GM21515 (cell line): ENCODE results near the gene BTBD9.

Experiments used
- ATAC-seq: cut with Tn5 transposase; IDR thresholded peaks from one replicate; pipeline ENCODE4 v1.9.1; 2021; ENCODE audit not compliant: unreplicated experiment

Gene BTBD9

DNA sequence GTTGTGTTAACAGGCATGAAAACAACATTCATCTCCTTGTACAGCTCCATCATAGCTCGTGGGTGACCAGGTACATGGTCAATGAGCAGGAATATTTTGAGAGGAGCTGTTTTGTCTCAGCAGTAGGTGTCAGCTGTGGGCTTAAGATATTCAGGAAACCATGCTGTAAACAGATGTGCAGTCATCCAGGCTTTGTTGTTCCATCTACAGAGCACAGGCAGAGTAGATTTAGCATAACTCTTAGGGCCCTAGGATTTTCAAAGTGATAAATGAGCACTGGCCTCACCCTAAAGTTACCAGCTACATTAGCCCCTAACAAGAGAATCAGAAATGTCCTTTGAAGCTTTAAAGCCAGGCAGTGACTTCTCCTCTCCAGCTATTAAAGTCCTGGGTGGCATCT lies 154.2 kb downstream of the BTBD9 start:
- no peak for ATAC-seq

DNA sequence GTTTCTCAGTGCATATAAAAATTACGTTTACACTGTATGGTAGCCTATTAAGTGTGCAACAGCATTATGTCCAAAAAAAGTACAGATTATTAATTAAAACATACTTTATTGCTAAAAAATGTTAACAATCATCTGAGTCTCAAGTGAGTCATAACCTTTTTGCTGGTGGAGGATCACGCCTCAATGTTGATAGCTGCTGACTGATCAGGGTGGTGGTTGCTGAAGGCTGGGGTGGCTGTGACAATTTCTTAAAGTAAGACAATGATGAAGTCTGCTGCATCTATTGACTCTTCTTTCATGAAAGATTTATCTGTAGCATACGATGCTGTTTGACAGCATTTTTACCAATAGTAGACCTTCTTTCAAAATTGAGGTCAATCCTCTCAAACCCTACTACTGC lies 155.1 kb downstream of the BTBD9 start:
- ATAC-seq = no peak

DNA sequence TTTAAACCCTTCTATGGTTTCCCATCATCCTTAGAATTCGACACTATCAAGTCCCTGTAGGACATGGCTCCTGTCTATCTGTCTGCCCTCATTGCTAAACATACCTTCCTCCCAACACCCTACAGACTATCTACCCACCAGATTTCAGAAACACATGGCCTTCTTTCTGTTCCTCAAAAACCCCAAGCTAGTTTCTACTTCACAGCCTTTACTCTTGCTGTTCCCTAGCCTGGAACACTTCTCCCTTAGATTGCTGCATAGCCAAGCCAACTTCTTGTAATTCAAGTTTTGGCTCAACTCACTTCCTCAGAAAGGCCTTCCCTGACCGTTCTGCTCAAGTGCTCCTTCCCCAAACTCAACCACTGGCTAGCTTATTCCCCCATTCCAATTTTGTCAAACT lies 156.2 kb downstream of the BTBD9 start:
- no peak for ATAC-seq

DNA sequence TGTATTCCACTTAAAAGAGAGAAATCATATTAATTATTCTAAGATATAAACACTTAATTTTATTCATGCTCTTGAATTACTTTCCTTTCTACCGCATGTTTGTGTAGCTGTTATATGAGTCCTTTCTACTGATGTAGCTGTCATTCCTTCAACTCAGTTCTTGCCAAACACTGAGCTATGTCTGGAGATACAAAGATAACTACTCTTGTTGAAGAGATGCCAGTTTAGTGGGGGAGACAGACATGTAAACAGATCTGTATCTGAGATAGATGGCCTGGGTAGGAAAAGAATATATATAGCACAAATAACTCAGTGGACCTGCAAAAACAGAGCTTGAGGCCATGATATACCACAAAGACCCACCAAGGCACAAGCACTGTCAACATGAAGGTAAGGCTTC lies 157.3 kb downstream of the BTBD9 start:
- ATAC-seq = no peak

DNA sequence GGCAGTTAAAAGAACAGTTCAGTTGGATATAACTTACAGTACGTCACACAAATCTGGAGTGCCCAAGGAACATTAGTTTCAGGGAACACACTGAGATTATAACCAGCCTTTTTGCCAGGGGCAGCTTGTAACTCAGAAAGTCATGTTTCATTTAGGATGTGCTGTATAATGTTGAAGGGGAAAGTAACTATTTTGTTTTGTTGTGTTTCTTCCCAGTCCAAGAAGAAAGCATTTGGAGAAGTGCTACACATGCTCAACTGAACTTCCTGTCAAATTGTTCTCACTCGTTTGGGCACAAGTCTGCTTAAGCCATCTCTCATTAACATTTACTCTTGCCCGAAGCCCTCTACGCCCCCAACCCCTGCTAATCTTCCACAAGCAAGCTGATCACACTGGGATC lies 157.9 kb downstream of the BTBD9 start:
- ATAC-seq = no peak

DNA sequence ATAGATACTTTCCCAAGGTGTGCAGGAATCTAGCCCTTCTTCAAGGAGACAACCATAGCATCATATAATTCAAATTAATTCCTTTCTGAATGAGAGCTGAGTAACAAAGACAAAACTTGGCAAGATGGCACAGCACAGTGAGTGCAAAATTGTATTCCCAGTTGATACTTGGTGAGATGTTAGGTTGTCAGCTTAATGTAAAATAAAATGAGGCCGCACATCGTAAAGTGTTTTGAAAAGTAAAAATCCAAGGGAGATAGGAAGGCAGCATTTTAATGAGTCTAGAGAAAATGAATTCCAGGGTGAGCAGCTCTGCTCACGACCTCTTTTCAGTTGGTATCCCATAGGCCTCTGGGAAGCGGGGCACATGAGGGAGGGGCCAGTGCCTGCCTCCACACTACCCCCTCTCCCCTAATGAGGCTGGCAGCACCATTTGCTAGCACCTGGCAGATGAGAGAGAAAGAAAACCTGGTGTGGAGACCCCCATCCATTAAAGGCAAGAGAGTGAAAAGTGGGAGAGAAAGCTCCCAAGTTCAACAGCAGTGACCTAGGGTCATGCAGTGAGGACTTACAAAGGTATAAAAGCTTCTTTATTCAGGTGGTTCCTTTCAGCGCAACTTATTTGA lies 158.4 kb downstream of the BTBD9 start:
- ATAC-seq = no peak

DNA sequence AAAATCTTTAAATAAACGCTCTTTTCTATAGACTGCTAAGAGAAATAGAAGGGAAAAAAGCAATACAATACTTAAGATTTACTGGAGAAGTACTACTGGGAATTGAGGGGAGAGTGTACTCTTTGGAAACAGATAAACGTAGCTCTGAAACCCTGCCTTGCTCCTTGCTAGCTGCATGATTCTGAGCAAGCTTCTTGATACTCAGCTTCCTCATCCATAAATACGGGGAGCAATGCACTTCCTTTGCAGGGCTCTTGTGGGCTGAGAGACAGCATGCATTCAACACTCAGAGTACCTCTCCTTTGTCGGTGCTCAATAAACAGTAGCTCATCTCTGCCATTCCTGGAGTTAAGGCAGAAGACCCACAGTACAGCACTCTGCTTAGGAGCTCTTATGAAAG lies 159.7 kb downstream of the BTBD9 start:
- no peak for ATAC-seq

DNA sequence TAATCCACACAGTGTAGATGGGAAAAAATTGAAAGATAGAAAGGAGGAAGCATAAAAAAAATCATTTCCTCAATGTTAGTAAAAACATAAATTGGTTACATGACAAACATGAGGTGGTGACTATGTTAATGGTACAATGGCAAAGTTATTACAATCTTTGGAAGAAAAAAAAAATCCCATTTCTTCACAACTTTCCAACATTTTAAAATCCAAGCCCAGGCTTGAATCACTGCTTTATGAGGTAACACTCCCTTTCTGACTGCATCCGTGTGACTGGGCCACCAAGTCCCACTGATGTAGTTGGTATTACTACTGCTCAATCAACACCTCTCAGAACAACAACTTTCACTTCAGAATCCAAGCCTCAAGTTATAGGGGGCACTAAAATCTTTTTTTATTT lies 160.4 kb downstream of the BTBD9 start:
- ATAC-seq = no peak

DNA sequence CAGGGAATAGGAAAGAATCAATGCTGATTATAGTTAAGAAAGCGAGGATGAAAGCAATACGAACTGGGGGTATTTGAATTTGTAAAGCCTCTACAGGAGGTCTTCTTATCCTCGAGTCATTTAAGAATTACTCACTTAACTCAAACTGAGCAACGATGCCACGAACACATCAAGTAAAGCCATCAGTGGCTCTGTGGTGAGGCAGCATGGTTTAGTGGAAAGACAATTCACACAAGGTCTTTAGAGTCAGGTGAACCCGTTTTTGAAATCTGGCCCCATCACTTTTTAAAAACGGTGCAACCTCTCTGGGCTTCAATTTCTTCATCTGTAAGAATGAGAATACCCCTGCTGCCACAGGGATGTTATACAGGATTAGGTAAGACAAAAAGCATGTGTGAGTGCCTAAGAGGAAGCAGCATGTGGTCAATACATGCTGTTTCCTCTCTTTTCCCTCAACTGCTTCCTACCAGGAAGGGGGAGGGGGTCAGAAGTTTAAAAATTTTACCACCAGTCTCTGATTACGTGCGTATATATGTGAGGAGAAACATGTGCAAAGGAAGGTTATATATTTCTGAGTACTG lies 162.0 kb downstream of the BTBD9 start:
- ATAC-seq = no peak

DNA sequence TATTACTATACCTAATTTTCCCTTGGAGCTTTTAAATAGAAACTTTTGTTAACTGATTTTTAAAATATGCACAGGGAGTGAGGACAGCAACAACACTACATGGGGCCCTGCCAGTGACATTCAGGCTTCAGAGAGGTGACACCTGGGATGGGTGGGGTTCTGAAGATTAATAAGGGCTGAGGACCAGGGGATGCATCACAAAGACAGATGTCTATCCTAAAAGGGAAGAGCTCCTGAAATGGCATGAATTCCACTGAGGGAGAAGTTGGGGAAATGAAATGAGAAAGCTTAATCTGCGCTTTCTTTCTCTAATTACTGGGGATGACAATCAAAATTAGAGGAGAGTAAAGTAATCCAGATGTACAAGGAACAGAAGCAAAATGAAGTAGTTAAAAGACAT lies 162.8 kb downstream of the BTBD9 start:
- no peak for ATAC-seq

DNA sequence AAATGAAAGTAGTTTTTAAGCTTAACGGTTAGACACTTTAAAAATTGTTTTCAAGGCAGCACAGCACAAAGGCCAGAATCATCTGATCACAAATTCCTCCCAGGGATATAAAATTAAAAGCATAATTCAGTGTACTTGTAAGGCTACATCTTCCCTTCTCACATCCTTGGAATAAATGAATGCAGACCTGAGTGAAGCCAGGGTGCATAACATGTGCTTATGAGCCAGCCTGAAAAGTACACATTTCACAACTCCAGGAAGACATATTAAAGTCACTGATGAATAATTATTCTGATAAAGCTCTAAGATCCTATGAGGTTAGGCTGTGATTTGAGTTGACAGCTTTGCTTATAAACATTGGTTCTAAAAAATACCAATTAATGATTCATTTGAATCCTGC lies 163.6 kb downstream of the BTBD9 start:
- ATAC-seq = no peak

DNA sequence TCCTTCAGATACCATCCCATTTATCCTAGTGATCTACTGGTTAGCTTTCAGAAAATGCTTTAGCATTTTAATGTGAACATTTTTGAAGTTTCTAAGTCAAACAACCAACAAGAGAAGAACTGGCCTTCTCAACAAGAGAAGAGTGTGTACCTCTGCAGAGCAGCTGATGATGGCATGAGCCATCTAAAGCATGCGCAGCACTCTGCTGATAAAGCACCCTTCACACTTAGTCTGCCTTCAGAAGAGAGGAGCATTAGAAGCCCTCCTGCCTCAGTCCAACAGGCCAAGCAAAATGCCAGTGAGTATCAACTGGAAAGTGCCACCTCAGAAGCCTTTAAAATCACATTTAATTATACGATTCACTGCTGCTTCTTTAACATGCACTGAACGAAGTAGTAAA lies 169.2 kb downstream of the BTBD9 start:
- no peak for ATAC-seq

DNA sequence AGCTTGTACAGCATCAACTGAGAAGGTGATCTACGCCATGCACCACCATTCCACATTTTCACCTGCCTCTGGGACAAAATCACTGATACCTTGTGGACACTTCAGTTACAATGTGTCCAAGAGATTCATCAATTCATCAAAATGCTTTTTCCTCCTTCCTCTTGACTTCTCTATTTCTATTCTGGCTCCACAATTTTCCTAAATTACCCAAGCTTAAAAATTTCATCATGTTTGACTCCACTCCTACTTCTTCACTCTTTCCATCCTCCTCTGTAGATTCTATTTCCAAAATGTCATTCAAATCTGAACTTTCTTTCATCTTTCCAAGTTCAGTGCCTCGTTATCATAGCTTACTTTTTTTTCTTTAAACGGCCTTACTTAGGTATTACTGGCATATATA lies 172.2 kb downstream of the BTBD9 start:
- ATAC-seq = no peak

DNA sequence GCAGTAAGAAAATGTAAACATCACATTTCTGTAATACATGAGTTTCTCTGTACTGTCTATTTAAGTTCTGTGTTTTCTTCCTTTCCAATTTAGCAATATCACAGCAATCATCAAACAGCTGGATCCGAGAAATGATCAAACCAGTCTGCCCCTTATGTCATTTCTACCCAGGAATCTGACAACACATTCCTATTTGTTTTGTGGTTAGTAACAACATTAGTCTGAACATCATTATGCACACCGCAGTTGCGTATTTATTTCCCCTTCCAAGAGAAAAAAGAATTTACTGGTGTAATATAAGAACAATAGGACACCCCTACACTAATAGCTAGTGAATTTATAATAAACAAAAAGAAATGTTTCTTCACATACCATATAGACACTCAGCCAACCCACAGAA lies 179.5 kb downstream of the BTBD9 start:
- no peak for ATAC-seq

DNA sequence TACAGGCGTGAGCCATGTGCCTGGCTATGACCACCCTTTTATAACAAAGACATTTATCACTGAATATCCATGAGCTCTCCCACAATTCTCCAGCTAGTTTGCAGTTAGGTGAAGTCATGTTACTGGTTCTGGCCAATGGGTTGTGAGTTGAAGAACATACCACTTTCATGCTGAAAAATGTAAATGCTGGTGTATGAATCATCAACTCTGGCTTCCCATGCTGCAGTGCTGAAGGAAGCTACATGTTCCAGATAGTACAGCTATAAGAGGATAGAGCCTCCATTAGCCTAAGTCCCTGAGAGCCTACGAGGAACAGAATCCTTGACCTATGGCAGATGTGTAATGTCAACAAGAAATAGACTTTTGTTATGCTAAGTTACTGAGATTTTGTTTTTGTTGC lies 180.4 kb downstream of the BTBD9 start:
- no peak for ATAC-seq

DNA sequence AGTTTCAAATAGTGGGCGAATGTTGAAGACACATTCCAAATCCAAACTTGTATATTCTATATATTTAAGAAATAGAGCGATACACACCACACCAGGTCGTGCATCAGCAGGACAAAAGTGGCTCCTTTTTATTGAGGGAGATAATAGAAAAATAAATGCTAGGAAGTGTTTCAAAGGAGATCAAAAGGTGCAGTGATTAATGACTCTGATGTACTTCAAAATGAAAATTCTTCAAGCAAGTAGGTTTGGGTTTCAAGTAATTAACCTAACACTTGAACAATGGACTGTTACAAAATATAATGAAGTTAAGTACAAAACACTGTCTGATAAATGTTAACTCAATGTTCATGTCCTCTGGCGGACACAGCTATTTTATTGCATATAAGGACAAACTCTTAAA lies 185.9 kb downstream of the BTBD9 start:
- ATAC-seq = no peak

DNA sequence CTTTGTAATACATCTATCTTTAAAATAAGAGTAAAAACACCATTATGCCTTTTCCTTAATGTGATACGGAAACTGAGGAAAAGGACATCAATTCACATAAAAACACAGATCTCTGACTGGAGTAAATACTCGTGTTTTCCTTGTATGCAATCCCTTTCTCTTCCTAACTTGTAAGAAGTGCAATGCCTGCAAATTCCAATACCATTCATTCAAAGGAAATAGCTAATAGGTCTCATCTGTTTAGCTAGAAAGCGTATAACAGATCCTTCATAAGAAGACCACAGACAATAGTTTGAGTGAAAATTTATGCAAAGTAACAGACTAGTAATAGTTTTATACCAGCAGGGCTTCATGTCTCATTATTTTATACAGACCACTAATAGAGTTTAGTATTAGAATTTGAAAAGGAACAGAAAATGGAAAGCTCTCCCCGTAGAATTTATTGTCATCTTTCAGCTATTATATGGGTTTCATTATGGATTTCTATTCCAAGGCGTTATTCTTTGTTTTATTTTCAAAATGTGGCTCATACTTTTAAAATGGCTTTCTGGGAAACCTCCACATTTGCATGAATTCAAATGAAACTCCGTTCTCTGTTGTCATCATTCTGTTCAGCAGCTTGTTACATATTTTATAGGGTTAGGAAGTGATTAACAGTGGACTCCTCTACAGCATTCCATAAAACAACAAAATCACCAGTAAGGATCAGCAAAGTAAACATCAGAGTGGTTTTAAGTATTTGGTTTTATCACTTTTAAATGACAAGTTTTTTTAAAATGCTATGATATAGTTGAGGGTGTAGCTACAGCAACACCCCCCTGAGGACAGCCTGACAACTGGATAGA lies 186.7 kb downstream of the BTBD9 start:
- no peak for ATAC-seq

DNA sequence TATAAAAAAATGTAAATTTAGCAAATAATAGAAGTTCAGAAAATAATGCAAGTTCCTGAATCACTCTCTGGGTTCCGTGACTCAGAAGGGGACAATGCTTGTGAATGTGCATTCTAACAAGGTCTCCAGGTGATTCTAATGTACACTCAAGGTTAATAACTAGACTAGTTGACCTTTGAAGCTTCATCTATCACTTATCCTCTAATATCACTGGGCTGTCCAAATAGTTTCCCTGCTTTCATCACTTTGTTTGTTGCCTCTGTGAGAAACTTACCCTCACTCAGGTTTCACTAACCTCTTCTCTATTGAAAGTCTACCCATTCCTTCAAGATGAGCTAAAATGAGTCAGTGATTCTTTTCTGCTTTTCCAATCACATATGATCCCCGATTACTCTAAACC lies 189.0 kb downstream of the BTBD9 start:
- no peak for ATAC-seq

DNA sequence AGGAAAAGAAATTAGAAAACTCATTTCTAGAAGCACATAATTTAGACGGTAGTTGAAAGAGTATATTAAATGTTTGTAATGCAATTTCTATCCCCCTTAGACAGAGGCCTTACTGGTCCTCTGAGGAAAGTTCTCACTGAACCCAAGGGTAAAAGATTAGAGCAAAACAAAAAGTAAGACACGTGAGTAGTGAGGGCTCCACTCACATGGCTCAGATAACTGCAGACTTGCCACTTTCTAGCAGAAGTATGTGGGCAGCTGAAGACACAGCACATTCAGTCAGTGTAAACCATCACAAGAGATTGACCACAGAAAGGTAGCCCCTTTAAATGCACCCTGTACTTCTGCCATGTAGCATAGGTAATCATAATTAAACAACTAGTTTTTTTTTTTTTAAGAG lies 193.8 kb downstream of the BTBD9 start:
- ATAC-seq = no peak

DNA sequence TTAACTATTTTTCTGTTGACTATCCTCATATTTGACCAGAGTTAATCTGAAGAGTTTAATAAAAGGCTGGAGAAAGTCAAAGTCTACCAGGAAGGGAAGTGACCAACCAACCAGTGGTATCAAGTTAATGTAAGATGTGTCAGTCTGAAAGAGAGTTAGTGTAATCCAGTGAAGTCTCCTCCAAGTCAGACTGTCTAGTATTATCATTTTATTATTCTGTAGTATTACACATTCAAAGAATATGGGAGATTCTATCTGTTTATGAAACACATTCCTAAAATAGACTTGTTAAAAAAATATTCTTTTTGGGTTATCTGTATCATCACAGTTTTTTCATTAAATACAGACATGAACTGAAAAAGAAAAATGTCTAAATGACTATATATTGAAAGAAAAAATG lies 194.4 kb downstream of the BTBD9 start:
- ATAC-seq = no peak

DNA sequence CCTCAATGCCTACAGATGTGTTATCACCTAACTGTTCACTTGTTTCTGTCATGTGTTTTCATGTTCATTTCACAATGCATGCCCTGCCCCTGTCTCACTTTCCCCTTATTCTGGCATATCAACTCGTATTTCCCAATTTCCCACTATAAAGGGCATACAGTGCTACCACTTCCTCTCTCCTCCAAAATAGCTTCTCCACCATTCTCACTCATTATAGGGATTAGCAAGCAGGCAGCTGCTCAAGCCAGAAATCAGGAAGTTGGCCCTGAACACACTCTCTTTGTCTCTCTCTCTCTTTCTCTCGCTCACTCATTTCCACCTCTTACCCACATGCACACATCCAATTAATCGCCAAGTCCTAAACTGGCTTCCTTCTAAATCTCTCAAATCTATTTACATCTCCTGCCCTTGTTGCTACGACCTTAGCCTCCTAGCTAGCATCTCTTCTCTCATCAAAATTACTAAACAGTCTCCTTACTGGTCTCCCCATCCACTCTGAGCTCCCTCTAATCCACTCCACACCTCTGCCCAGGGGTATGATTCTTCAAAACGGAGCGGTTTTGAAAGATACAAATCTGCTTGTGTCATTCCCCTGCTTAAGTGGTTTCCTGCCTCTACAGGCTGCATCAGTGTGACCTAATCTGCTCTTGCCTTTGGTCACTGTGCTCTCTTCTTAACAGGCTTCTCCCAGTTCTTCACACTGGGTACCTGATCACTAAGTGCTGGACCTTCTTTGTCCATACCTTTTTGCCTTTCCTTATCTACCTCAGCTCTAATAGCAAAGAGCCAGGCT lies 196.2 kb downstream of the BTBD9 start:
- ATAC-seq = no peak

DNA sequence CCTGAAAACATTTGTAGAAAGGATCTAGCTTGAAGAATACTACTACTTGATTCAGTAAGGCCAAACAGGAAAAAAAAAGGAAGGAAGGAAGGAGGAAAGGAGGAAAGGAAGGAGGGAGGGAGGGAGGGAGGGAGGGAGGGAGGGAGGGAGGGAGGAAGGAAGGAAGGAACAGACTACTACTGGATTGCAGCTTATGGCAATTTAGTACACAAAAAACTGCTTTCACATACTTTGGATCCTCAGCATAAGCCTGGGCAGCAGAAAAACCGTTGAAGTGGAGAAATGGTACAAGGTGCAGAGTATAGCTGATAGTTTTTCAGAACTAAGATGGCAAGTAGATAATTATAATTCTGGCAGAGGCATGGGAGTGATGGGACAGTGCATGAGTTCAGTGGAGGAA lies 201.6 kb downstream of the BTBD9 start:
- ATAC-seq = no peak
